HepG2 (cell line): ENCODE data around the gene ICE2. TPM values are rescaled to one million over a fixed set of nuclear protein-coding genes. Genes with fewer than 3 reads are reported as not detected.

Experiments
- ATAC-seq: fragments of 200-7000 bp; cut with Tn5 transposase; 3 replicates; pipeline ENCODE4 v1.9.1; 2020; ENCODE audit warnings: mild to moderate bottlenecking, moderate library complexity
- BruUV-seq: library from RNA; stranded (reverse); fragments of 400-500 nt; replicated peaks from 2 replicates; lab custom pipeline; 2021; lab: Mats Ljungman, UMichigan
- CTCF ChIA-PET: fragments of 300-600 bp; formaldehyde crosslinking; extraction: SDS; loops from one replicate; lab custom pipeline; 2021; ENCODE audit warnings: low total read pairs, inconsistent platforms, low intra/inter-chr PET ratio; lab: Yijun Ruan, JAX
- POLR2A ChIA-PET: fragments of 350-600 bp; sonication (Branson Sonifier 250); formaldehyde crosslinking; loops from one replicate; lab custom pipeline; 2020; ENCODE audit warnings: antibody characterized with exemption, inconsistent platforms; lab: Yijun Ruan, JAX
- DNase-seq: peaks from one replicate; pipeline ENCODE4 v3.0.0-alpha.2; 2015; ENCODE audit warnings: low spot score
- FAIRE-seq: peaks from 3 replicates; lab custom pipeline; 2011; peaks lifted over from hg19 to GRCh38; lab: Jason Lieb, UNC
- H2AFZ ChIP-seq: one replicate; pipeline ENCODE4 v1.6.1; 2011; ENCODE audit warnings: low read length, inconsistent platforms
- H3K27ac ChIP-seq: fragments of 300-600 bp; 3 replicates; pipeline ENCODE4 v1.8.0; 2011; ENCODE audit warnings: mixed run types, mild to moderate bottlenecking, mixed read lengths, low read length, inconsistent platforms; ENCODE audit not compliant: insufficient read depth; ENCODE audit errors: extremely low read length
- H3K27me3 ChIP-seq, 2 experiments: fragments of 200-600 bp in 1 of 2; 2 replicates in 1 of 2; 3 replicates in 1 of 2; pipeline versions ENCODE4 v1.6.0 to v1.8.0; 2011; ENCODE audit warnings: low read length in 2 of 2, mild to moderate bottlenecking in 2 of 2, moderate library complexity in 2 of 2, inconsistent platforms in 1 of 2; ENCODE audit not compliant: insufficient read depth in 2 of 2, control insufficient read depth in 1 of 2
- H3K36me3 ChIP-seq, 2 experiments: fragments of 200-600 bp in 1 of 2; replicated peaks in 1 of 2; 2 replicates in 1 of 2; 3 replicates in 1 of 2; pipeline versions ENCODE4 v1.5.1 to v1.8.0; 2011; ENCODE audit warnings: low read length in 2 of 2, inconsistent platforms in 1 of 2; ENCODE audit not compliant: insufficient read depth in 2 of 2, control insufficient read depth in 1 of 2
- H3K4me1 ChIP-seq: 2 replicates; pipeline ENCODE4 v1.5.1; 2012; ENCODE audit warnings: low read length, inconsistent platforms; ENCODE audit not compliant: insufficient read depth
- H3K4me2 ChIP-seq: 2 replicates; pipeline ENCODE4 v1.6.0; 2011; ENCODE audit warnings: low read depth, low read length, inconsistent platforms
- H3K4me3 ChIP-seq, 3 experiments: fragments of 200-600 bp in 1 of 3; sonication (generic), shearing (Covaris generic) in 1 of 3; replicated peaks in 1 of 3; 2 replicates each; pipeline ENCODE4 v1.5.1; 2011 to 2016; ENCODE audit warnings: low read length in 3 of 3, inconsistent platforms in 2 of 3, low read depth in 2 of 3, mild to moderate bottlenecking in 2 of 3, control low read depth in 1 of 3, mixed read lengths in 1 of 3; ENCODE audit not compliant: insufficient read depth in 1 of 3
- H3K79me2 ChIP-seq: one replicate; pipeline ENCODE4 v1.6.1; 2011; ENCODE audit warnings: low read length, inconsistent platforms; ENCODE audit not compliant: insufficient read depth
- H3K9ac ChIP-seq: 2 replicates; pipeline ENCODE4 v1.6.0; 2011; ENCODE audit warnings: mild to moderate bottlenecking, low read depth, low read length, inconsistent platforms; ENCODE audit not compliant: insufficient read depth
- H3K9me3 ChIP-seq: 2 replicates; pipeline ENCODE4 v1.5.1; 2012; ENCODE audit warnings: mild to moderate bottlenecking, low read length
- H4K20me1 ChIP-seq: 2 replicates; pipeline ENCODE4 v1.6.0; 2011; ENCODE audit warnings: inconsistent platforms, mild to moderate bottlenecking, low read length, moderate library complexity; ENCODE audit not compliant: insufficient read depth
- CEBPB ChIP-seq: IDR thresholded peaks from 2 replicates; pipeline ENCODE4 v1.6.1; 2011; ENCODE audit warnings: low read depth, low read length, improper control_type of control experiment, borderline replicate concordance
- CEBPG ChIP-seq: IDR thresholded peaks from 2 replicates; pipeline ENCODE4 v1.6.1; 2016
- ELF3 ChIP-seq: IDR thresholded peaks from 2 replicates; pipeline ENCODE4 v1.6.1; 2016; ENCODE audit warnings: missing genetic modification reagents, missing compliant biosample characterization
- HNF1A ChIP-seq, 2 experiments: sonication (generic) in 1 of 2; formaldehyde crosslinking in 1 of 2; IDR thresholded peaks; 2 replicates each; pipeline versions ENCODE4 v1.4.0 to v1.6.1; 2016 to 2020; ENCODE audit warnings: borderline replicate concordance in 1 of 2, low read depth in 1 of 2, mild to moderate bottlenecking in 1 of 2, missing genetic modification reagents in 1 of 2
- HNF4G ChIP-seq, 2 experiments: sonication (generic) in 1 of 2; formaldehyde crosslinking in 1 of 2; IDR thresholded peaks; 2 replicates each; pipeline versions ENCODE4 v1.4.0 to v1.6.1; 2011 to 2020; ENCODE audit warnings: borderline replicate concordance in 2 of 2, low read depth in 2 of 2, mild to moderate bottlenecking in 2 of 2, low read length in 1 of 2, missing genetic modification reagents in 1 of 2, moderate library complexity in 1 of 2
- KDM5A ChIP-seq: fragments of 200-600 bp; sonication (generic); IDR thresholded peaks from 2 replicates; pipeline ENCODE4 v1.7.0; 2018; ENCODE audit warnings: antibody characterized with exemption, mild to moderate bottlenecking, low read length, borderline replicate concordance
- KLF12 ChIP-seq: sonication (generic); formaldehyde crosslinking; IDR thresholded peaks from 2 replicates; pipeline ENCODE4 v1.4.0; 2020; ENCODE audit warnings: missing genetic modification reagents, borderline replicate concordance
- NFYB ChIP-seq: sonication (generic); formaldehyde crosslinking; IDR thresholded peaks from 2 replicates; pipeline ENCODE4 v1.4.0; 2020; ENCODE audit warnings: missing genetic modification reagents
- SCMH1 ChIP-seq: sonication (generic); formaldehyde crosslinking; IDR thresholded peaks from 2 replicates; pipeline ENCODE4 v1.9.0; 2021; ENCODE audit warnings: missing genetic modification reagents, mild to moderate bottlenecking, borderline replicate concordance
- SIN3A ChIP-seq: IDR thresholded peaks from 2 replicates; pipeline ENCODE4 v1.6.1; 2011; ENCODE audit warnings: low read depth, mild to moderate bottlenecking, control low read depth, low read length, borderline replicate concordance
- SNRNP70 ChIP-seq: fragments of 200-400 bp; formaldehyde crosslinking; IDR thresholded peaks from 2 replicates; pipeline ENCODE4 v1.6.1; 2017; ENCODE audit warnings: mild to moderate bottlenecking, low read depth, low read length, moderate library complexity
- TIGD3 ChIP-seq: sonication (generic); formaldehyde crosslinking; IDR thresholded peaks from 2 replicates; pipeline ENCODE4 v1.5.1; 2020; ENCODE audit warnings: mild to moderate bottlenecking, missing genetic modification reagents, borderline replicate concordance
- TRIM24 ChIP-seq: sonication (generic); formaldehyde crosslinking; IDR thresholded peaks from 2 replicates; pipeline ENCODE4 v1.8.0; 2022; ENCODE audit warnings: mild to moderate bottlenecking, missing genetic modification reagents
- ZKSCAN1 ChIP-seq: fragments of 150-350 bp; IDR thresholded peaks from 2 replicates; pipeline ENCODE4 v1.6.1; 2014; ENCODE audit warnings: low read length
- ZNF235 ChIP-seq: sonication (generic); formaldehyde crosslinking; IDR thresholded peaks from 2 replicates; pipeline ENCODE4 v1.8.1; 2023; ENCODE audit warnings: mild to moderate bottlenecking, missing genetic modification reagents, borderline replicate concordance
- ZNF329 ChIP-seq: sonication (generic); formaldehyde crosslinking; IDR thresholded peaks from 2 replicates; pipeline ENCODE4 v1.9.0; 2021; ENCODE audit warnings: low read depth, mild to moderate bottlenecking, missing genetic modification reagents
- ZNF44 ChIP-seq: sonication (generic); formaldehyde crosslinking; IDR thresholded peaks from 2 replicates; pipeline ENCODE4 v1.5.1; 2020; ENCODE audit warnings: mild to moderate bottlenecking, missing genetic modification reagents
- ZNF546 ChIP-seq: sonication (generic); formaldehyde crosslinking; conservative IDR thresholded peaks from 2 replicates; pipeline ENCODE4 v1.8.1; 2023; ENCODE audit warnings: mild to moderate bottlenecking, missing genetic modification reagents
- ZNF605 ChIP-seq: sonication (generic); formaldehyde crosslinking; IDR thresholded peaks from 2 replicates; pipeline ENCODE4 v1.8.0; 2022; ENCODE audit warnings: mild to moderate bottlenecking, missing genetic modification reagents
- ZNF674 ChIP-seq: sonication (generic); formaldehyde crosslinking; IDR thresholded peaks from 2 replicates; pipeline ENCODE4 v1.5.0; 2020; ENCODE audit warnings: low read depth, mild to moderate bottlenecking, missing genetic modification reagents
- ZNF879 ChIP-seq: sonication (generic); formaldehyde crosslinking; IDR thresholded peaks from 2 replicates; pipeline ENCODE4 v1.8.1; 2023; ENCODE audit warnings: missing genetic modification reagents
- in situ Hi-C: cut with HindIII; loops from 2 replicates; pipeline ENCODE4 v1.10.0; 2017; ENCODE audit warnings: low pct_unique_long_range_greater_than_20kb; ENCODE audit not compliant: extremely low pct_ligation_motif_present
- intact Hi-C: fragments of 100-400 bp; cut with micrococcal nuclease; formaldehyde crosslinking; loops from one replicate; pipeline ENCODE4 v1.10.0; 2022; ENCODE audit not compliant: unreplicated experiment
- polyA plus RNA-seq, 8 experiments: library from polyadenylated mRNA; depleted of rRNA in 3 of 8; stranded (reverse) in 7 of 8; unstranded in 1 of 8; fragments of >200 nt; fragmentation: Illumina TruSeq in 4 of 8; extraction: Trizol in 4 of 8; gene quantifications; 2 replicates each; pipeline versions ENCODE4 v1.2.1 to v1.2.3, GENCODE V29; 2011 to 2016; ENCODE audit warnings: low read depth in 4 of 8, missing spikeins in 1 of 8, mixed read lengths in 1 of 8; ENCODE audit not compliant: insufficient read depth in 1 of 8
- total RNA-seq, 5 experiments: library from RNA; depleted of rRNA; stranded (reverse); fragments of >200 nt; fragmentation: Illumina TruSeq; extraction: Trizol; gene quantifications; 2 replicates each; pipeline ENCODE4 v1.2.3, GENCODE V29; 2016; ENCODE audit warnings: low read depth in 1 of 5

ICE2 gene
- total and polyA plus RNA-seq, 2 of the 13 experiments (the other 11 are each of a cell fraction or from before 2014, with no cell fraction given) = 24.8 to 26.4 TPM

DNA sequence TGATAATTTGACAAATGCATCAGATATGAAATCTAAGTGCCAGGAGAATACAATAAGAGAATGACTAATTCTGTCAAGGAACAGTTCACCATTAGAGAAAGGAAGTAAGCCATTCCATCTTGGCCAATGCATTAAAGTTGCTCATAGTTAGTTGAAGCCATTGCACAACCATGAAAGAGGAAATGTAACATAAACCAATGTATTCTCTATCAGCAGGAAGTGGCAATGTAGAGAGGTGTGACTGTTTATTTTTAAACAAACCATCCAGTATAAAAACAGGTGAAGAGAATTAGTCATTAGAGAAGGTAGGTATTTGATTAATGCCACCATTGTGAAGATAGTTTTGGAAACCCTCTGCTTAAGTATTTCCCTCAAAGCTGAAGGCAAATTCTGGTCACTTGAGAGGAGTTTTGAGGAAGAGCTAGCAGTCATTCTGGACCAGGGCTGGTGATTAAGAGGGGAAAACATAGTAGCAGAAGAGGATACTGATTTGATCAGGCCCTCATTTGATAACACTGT lies 70.4 kb downstream of the ICE2 start:
- in situ Hi-C loops = no loop called here
- ChIA-PET POLR2A (no interaction called here), CTCF (no interaction called here)
- Histone ChIP-seq H3K4me3 (no peak overlapping the region), H4K20me1 (no peaks in the 10 kb centered on the region), H3K9me3 (no peaks in the 10 kb centered on the region), H3K27me3 (no peaks in the 10 kb centered on the region), H3K9ac (no peak overlapping the region), H3K4me2 (no peak overlapping the region), H2AFZ (no peak overlapping the region), H3K4me1 (peaks cover 56% of the 10 kb centered on the region), H3K27ac (no peak overlapping the region), H3K79me2 (no peaks in the 10 kb centered on the region), H3K36me3 (no peaks in the 10 kb centered on the region)
- DNase-seq = peak; percentile 16
- no TSS peak for BruUV-seq
- intact Hi-C loops = no loop called here
- FAIRE-seq = no peak
- ATAC-seq = no peak
- TF ChIP-seq CEBPB (peak; percentile 84), CEBPG (CRISPR knock-in tag) (peak; percentile 74), SNRNP70 (no peak), ELF3 (peak; percentile 57; the same call in 1 of the 2 replicates), ZNF235 (CRISPR knock-in tag) (no peak), TRIM24 (no peak), SIN3A (no peak), KDM5A (no peak), ZNF605 (CRISPR knock-in tag) (no peak), ZNF879 (CRISPR knock-in tag) (no peak), KLF12 (no peak), SCMH1 (CRISPR knock-in tag) (no peak), NFYB (CRISPR knock-in tag) (no peak), HNF4G (IDR thresholded peaks at IDR 0.05; ENCODE audit: borderline replicate concordance, low read depth, low read length) (no peak), HNF4G (CRISPR knock-in tag; IDR thresholded peaks at IDR 0.05; ENCODE audit: borderline replicate concordance, low read depth) (no peak), HNF1A (IDR thresholded peaks at IDR 0.05; ENCODE audit: low read depth) (no peak), HNF1A (CRISPR knock-in tag; IDR thresholded peaks at IDR 0.05; ENCODE audit: borderline replicate concordance) (no peak), ZNF674 (CRISPR knock-in tag) (no peak), TIGD3 (CRISPR knock-in tag) (no peak), ZNF44 (CRISPR knock-in tag) (no peak), ZKSCAN1 (no peak), ZNF329 (CRISPR knock-in tag) (no peak), ZNF546 (CRISPR knock-in tag) (no peak)
